Karpas-422 (cell line): ENCODE measurements around the gene KRT73. TPM values are rescaled to one million over a fixed set of nuclear protein-coding genes. Genes with fewer than 3 reads are reported as not detected.

ENCODE experiments used
- DNase-seq: peaks from one replicate; pipeline ENCODE4 v3.0.0-alpha.2; 2015
- H2AFZ ChIP-seq: fragments of 200-600 bp; sonication (generic); 2 replicates; pipeline ENCODE4 v1.6.1; 2014; ENCODE audit warnings: antibody characterized with exemption, low read length, mixed read lengths
- H3K27ac ChIP-seq: fragments of 200-600 bp; sonication (generic); 2 replicates; pipeline ENCODE4 v1.5.1; 2014; ENCODE audit warnings: mild to moderate bottlenecking, low read length, moderate library complexity
- H3K27me3 ChIP-seq: fragments of 200-600 bp; sonication (generic); 2 replicates; pipeline ENCODE4 v1.6.1; 2014; ENCODE audit warnings: low read length, mixed read lengths
- H3K36me3 ChIP-seq: fragments of 200-600 bp; sonication (generic); 2 replicates; pipeline ENCODE4 v1.6.1; 2014; ENCODE audit warnings: low read length, mixed read lengths; ENCODE audit not compliant: insufficient read depth
- H3K4me1 ChIP-seq: fragments of 200-600 bp; sonication (generic); 2 replicates; pipeline ENCODE4 v1.6.1; 2014; ENCODE audit warnings: mild to moderate bottlenecking, low read length, mixed read lengths
- H3K4me2 ChIP-seq: fragments of 200-600 bp; sonication (generic); 2 replicates; pipeline ENCODE4 v1.6.1; 2014; ENCODE audit warnings: low read length, low read depth, mild to moderate bottlenecking; ENCODE audit not compliant: poor library complexity, severe bottlenecking
- H3K4me3 ChIP-seq: fragments of 200-600 bp; sonication (generic); 2 replicates; pipeline ENCODE4 v1.5.1; 2014; ENCODE audit warnings: mild to moderate bottlenecking, antibody characterized with exemption, low read length, mixed read lengths
- H3K79me2 ChIP-seq: fragments of 200-600 bp; sonication (generic); 2 replicates; pipeline ENCODE4 v1.6.1; 2014; ENCODE audit warnings: mild to moderate bottlenecking, low read length, mixed read lengths
- H3K9ac ChIP-seq: fragments of 200-600 bp; sonication (generic); 2 replicates; pipeline ENCODE4 v1.6.0; 2014; ENCODE audit warnings: low read length
- H3K9me2 ChIP-seq: fragments of 200-600 bp; sonication (generic), shearing (Covaris generic); replicated peaks from 2 replicates; pipeline ENCODE4 v1.6.0; 2014; ENCODE audit warnings: mild to moderate bottlenecking, low read length, moderate library complexity; ENCODE audit not compliant: insufficient read depth
- H3K9me3 ChIP-seq: fragments of 300-700, 200-600 bp; sonication (generic); 2 replicates; pipeline ENCODE4 v1.6.1; 2014; ENCODE audit warnings: low read length, mixed read lengths
- H4K20me1 ChIP-seq: fragments of 200-600 bp; sonication (generic); 2 replicates; pipeline ENCODE4 v1.6.1; 2014; ENCODE audit warnings: mild to moderate bottlenecking, antibody characterized with exemption, low read length, low read depth; ENCODE audit not compliant: insufficient read depth
- total RNA-seq: library from RNA; depleted of rRNA; stranded (reverse); fragments of >200 nt; shearing (Covaris generic); gene quantifications from 2 replicates; pipeline ENCODE4 v1.2.3, GENCODE V29; 2014; ENCODE audit warnings: low replicate concordance

Gene KRT73
- total RNA-seq, 1 experiment from 2014 or later, result not detected

DNA sequence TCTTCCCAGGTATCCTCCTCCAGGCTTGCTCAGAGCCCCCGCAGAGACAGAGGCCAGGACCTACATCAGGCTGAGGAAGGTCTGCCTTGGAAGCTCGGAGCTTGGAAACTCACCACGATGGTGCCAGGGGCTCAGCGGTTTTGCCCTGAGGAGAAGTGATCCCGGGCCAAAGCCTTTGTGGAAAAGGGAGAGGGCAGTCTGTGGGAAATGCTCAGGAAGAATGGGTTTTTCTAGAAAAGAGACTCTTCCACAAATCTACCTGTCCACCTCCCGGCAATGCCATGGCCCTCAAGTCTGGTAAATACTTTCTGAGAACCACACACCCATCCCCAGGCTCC lies 25.7 kb upstream of the KRT73 start:
- Histone ChIP-seq H3K9ac (no peak overlapping the region), H3K4me2 (no peak overlapping the region), H3K27ac (no peak overlapping the region), H3K27me3 (no peaks in the 10 kb centered on the region), H3K9me3 (no peaks in the 10 kb centered on the region), H3K4me1 (no peaks in the 10 kb centered on the region), H3K36me3 (no peaks in the 10 kb centered on the region), H3K9me2 (no peaks in the 10 kb centered on the region), H3K79me2 (no peaks in the 10 kb centered on the region), H2AFZ (no peak overlapping the region), H3K4me3 (no peak overlapping the region), H4K20me1 (no peaks in the 10 kb centered on the region)
- no peak for DNase-seq

DNA sequence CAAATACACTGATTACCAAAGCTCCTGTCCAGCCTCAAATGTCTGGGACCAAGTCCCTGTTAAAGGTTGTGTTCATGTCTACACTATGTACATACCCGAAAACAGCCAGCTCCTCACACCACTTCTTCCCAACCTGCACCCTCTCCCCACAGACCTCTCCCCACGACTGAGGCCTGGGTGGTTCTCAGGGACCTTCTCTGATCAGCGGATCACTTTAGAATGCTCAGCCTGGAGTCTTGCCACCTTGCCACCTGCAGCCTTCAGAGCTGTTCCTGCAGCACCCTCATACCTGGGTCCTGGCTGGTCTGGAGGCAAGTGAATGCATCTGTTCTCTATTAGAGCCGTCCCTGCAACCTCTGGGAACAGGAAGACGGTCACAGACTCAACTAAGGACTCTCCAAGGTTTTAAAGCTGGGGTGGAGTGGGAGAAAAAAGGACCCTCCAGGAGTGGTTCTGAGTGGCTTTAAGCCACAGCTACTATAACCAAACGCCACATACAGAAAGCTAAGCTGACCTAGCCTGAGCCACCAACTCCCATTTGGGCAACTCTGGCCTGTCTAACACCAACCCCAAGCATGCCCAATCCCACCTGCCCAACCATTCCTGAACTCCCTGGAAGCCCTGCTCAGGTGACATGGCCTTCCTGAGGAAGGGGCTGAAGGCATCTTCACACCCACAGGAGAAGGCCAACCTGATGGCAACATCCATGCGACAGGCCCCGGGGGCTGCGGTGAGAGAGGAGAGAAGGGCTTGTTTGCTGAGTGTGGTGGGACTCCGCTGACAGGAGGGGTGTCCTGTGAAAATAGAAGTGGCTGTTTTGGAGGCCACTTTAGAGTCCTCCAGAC lies 25.1 kb upstream of the KRT73 start:
- no peak overlapping the region for H3K4me3 ChIP-seq
- no peak overlapping the region for H3K27ac ChIP-seq
- no peaks in the 10 kb centered on the region for H3K9me2 ChIP-seq
- no peaks in the 10 kb centered on the region for H4K20me1 ChIP-seq
- H3K4me2 ChIP-seq, result no peak overlapping the region
- no peaks in the 10 kb centered on the region for H3K4me1 ChIP-seq
- no peak overlapping the region for H2AFZ ChIP-seq
- no peak for DNase-seq
- H3K9me3 ChIP-seq, result no peaks in the 10 kb centered on the region
- H3K36me3 ChIP-seq, result no peaks in the 10 kb centered on the region
- no peaks in the 10 kb centered on the region for H3K79me2 ChIP-seq
- no peaks in the 10 kb centered on the region for H3K27me3 ChIP-seq
- H3K9ac ChIP-seq, result no peak overlapping the region

DNA sequence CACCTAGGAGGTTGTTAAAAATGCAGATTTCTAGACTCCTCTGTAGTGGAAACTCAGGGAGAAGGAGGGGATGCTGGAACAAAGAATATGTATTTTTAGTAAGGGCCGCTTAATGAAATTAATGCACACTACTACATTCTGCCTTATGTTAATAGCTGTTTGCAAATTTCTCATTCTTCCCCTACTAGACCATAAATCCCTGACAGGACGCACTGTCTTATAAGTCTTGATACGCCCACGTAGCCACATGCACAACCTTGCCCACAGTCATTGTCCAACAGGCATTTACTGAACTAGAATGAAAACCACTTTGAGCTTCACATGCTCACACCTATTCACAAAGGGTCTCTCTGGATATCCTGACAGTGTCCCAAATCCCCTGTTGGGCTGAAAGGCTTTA lies 23.1 kb upstream of the KRT73 start:
- H3K9me2 ChIP-seq, result no peaks in the 10 kb centered on the region
- H3K4me2 ChIP-seq, result no peak overlapping the region

DNA sequence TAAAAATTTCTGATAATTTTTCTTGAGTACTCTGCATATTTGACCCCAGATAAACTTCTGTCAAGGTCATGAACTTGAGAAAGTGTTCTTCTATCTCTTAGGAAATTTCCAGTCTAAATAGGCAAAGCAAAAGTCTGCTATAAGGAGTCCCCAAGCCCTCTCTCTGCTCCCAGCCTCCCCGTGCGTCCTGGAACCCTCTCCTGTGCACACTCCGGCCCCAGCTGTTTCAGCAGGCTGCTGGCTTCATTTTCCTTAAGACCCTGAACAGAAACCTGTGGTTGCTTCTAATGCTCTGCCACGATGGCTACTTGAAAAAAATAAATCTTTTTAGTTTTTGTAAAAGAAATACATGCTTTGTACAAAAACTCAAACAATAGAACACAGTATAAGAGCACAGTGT lies 18.9 kb upstream of the KRT73 start:
- DNase-seq, result no peak
- no peaks in the 10 kb centered on the region for H3K4me1 ChIP-seq
- no peak overlapping the region for H3K27ac ChIP-seq
- no peaks in the 10 kb centered on the region for H3K79me2 ChIP-seq
- no peaks in the 10 kb centered on the region; the same call in 1 of the 2 replicates for H4K20me1 ChIP-seq
- no peak overlapping the region for H3K9ac ChIP-seq
- no peaks in the 10 kb centered on the region for H3K9me2 ChIP-seq
- H3K9me3 ChIP-seq, result no peaks in the 10 kb centered on the region
- H3K36me3 ChIP-seq, result no peaks in the 10 kb centered on the region
- no peak overlapping the region for H3K4me2 ChIP-seq
- H3K4me3 ChIP-seq, result no peak overlapping the region
- H3K27me3 ChIP-seq, result no peaks in the 10 kb centered on the region; the same call in 1 of the 2 replicates
- no peak overlapping the region for H2AFZ ChIP-seq

More for the DNA sequence above, 23.1 kb upstream of the KRT73 start:
- DNase-seq, result no peak
- H2AFZ ChIP-seq, result no peak overlapping the region
- H3K4me1 ChIP-seq, result no peaks in the 10 kb centered on the region
- H3K27me3 ChIP-seq, result no peaks in the 10 kb centered on the region
- H3K9me3 ChIP-seq, result no peaks in the 10 kb centered on the region
- no peak overlapping the region for H3K4me3 ChIP-seq
- H3K27ac ChIP-seq, result no peak overlapping the region
- H3K79me2 ChIP-seq, result no peaks in the 10 kb centered on the region
- no peaks in the 10 kb centered on the region for H4K20me1 ChIP-seq
- no peak overlapping the region for H3K9ac ChIP-seq
- no peaks in the 10 kb centered on the region for H3K36me3 ChIP-seq

DNA sequence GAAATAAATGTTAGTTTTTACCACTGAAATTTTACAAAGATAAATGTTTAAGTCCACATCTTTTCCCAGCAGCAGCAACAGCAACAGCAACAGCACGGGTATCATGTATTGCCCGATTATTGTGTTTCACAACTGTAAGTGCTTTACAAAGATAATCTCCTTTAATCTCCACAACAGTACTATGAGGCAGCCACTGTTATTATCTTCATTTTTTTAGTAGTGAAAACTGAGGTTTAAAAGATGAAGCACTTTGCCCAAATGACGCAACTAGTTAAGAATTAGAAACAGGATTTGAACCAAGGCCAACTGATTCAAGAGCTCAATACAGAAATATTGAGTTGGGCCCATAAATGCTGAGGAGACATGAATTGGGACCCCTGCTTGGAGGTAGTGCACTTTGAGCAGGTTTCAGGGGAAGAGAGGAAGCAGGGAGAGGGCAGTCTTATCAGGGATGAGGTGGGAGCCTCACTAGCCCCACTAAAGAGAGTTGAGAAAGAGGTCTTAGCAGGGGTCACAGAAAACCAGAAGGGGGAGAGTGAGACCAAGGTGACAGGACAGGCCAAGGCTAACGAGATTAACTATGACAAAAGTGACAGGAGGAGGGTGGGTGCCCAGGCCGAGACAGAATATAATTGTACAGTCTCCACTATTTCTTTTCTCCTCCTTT lies 18.4 kb upstream of the KRT73 start:
- H3K36me3 ChIP-seq, result no peaks in the 10 kb centered on the region
- no peak overlapping the region for H3K4me3 ChIP-seq
- H3K79me2 ChIP-seq, result no peaks in the 10 kb centered on the region
- no peaks in the 10 kb centered on the region; the same call in 1 of the 2 replicates for H3K27me3 ChIP-seq
- no peak overlapping the region for H3K4me2 ChIP-seq
- H3K4me1 ChIP-seq, result no peaks in the 10 kb centered on the region
- no peak overlapping the region for H2AFZ ChIP-seq
- DNase-seq, result no peak
- H4K20me1 ChIP-seq, result no peaks in the 10 kb centered on the region; the same call in 1 of the 2 replicates
- no peak overlapping the region for H3K27ac ChIP-seq
- H3K9me3 ChIP-seq, result no peaks in the 10 kb centered on the region
- H3K9me2 ChIP-seq, result no peaks in the 10 kb centered on the region
- no peak overlapping the region for H3K9ac ChIP-seq

DNA sequence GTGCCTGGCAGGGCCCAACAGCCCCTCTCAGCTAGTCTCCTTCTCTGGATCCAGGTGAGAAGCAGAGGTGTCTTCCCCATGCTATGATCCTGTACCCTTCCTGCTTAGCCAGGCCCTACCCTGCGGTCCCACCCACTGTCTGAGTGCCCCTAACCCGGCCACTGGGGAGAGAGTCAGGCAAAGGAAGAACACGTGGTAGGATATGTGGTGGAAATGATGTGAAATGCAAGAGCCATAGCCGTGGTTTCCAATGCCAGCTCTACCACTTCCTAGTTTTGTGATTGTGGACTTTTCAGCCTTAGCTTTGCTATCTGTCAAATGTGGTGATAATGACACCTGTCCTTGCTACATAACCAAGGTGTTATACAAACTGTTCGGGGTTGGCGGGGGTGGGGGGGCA lies 17.8 kb upstream of the KRT73 start:
- no peak overlapping the region for H2AFZ ChIP-seq
- H3K9ac ChIP-seq, result no peak overlapping the region
- no peaks in the 10 kb centered on the region for H3K79me2 ChIP-seq
- H3K4me1 ChIP-seq, result no peaks in the 10 kb centered on the region
- H3K27me3 ChIP-seq, result no peaks in the 10 kb centered on the region; the same call in 1 of the 2 replicates
- no peak overlapping the region for H3K4me3 ChIP-seq
- H4K20me1 ChIP-seq, result no peaks in the 10 kb centered on the region; the same call in 1 of the 2 replicates
- H3K9me2 ChIP-seq, result no peaks in the 10 kb centered on the region
- no peak for DNase-seq
- no peaks in the 10 kb centered on the region for H3K36me3 ChIP-seq
- no peaks in the 10 kb centered on the region for H3K9me3 ChIP-seq
- H3K4me2 ChIP-seq, result no peak overlapping the region
- H3K27ac ChIP-seq, result no peak overlapping the region

DNA sequence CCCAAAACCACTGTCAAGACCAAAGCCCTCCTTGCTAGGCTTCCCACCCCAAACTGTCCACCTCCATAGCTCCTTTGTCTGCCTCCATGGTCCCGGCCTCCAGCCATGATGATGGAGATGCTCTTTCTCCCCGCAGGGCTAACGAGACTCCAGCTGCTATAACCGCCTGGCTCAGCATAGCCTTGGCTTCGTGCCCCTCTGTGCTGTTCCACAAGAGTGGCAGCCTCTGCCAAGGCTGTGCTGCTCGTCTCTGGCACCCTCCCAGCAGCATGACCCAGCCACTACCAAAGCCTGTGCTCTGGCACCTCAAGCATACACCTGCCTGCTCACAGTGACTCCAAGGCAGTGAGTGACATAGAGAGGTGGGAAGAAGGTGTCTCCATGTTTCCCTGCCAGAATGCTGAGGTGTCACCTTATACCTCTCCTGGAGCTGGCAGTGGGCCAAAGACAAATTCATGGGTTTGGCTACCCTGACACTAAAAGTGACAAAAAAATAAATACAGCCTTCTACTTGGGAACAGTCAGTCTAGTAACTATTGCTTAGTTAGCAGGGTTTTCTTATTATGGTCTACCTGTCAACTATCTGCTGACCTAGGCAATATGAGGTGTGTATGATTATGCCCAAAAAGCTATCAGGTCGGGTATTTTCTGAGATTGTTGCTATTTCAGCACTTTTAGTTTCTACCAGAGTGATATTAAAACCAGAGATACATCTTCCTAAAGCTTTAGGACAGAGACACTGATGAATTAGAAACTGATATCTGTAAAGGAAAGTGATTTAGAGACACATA lies 16.1 kb upstream of the KRT73 start:
- Histone ChIP-seq H3K36me3 (no peaks in the 10 kb centered on the region), H3K79me2 (no peaks in the 10 kb centered on the region), H4K20me1 (no peaks in the 10 kb centered on the region; the same call in 1 of the 2 replicates), H3K4me1 (no peaks in the 10 kb centered on the region), H3K27ac (no peak overlapping the region), H3K9me3 (no peaks in the 10 kb centered on the region), H3K4me2 (no peak overlapping the region), H3K4me3 (no peak overlapping the region), H2AFZ (no peak overlapping the region), H3K9me2 (no peaks in the 10 kb centered on the region), H3K9ac (no peak overlapping the region), H3K27me3 (no peaks in the 10 kb centered on the region; the same call in 1 of the 2 replicates)
- no peak for DNase-seq

DNA sequence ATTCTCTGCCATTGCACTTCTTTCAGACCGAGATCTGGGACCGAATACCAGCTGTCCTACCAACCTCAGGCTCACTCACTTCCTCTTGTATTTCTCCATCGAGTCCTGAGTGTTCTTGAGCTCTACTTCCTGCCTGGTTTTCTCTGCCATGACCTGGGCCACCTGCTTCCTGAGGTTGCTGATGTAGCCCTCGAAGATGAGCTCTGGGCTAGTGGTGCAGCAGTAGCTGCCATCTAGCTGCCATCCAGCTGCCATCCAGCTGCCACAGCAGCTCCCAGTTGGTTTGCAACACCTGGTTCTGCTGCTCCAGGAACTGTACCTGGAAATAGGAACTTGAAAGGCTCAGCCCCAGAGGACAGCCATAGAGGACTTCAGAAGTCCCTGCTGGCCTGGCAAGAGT lies 15.0 kb upstream of the KRT73 start:
- Histone ChIP-seq H3K4me3 (no peak overlapping the region), H4K20me1 (no peaks in the 10 kb centered on the region; the same call in 1 of the 2 replicates), H3K9me3 (no peaks in the 10 kb centered on the region), H3K36me3 (no peaks in the 10 kb centered on the region), H2AFZ (no peak overlapping the region), H3K9ac (no peak overlapping the region), H3K79me2 (no peaks in the 10 kb centered on the region), H3K4me1 (no peaks in the 10 kb centered on the region), H3K27me3 (no peaks in the 10 kb centered on the region; the same call in 1 of the 2 replicates), H3K27ac (no peak overlapping the region), H3K4me2 (no peak overlapping the region), H3K9me2 (no peaks in the 10 kb centered on the region)
- no peak for DNase-seq
